ENCODE data around the gene LRFN2.

DNA sequence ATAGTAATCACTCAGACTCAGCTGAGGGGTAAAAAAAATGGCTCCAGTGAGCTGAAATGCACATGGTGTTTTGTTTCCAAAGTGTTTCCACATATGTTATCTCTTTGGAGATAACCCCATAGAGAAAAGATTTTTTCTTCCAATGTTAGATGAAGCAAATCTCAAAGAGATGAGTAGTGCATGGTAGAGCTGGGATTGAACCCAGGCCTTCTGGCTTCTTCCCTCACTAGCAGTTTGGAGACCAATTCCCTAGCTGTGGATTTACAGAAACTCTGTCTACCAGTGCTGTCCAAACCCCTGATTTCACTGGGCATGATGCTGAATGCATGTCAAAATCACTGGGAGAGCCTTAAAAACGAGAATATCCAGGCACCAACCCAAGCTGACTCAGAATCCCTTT, 165.1 kb downstream of the LRFN2 start:
- TF ChIP-seq CTCF (IDR thresholded peaks at IDR 0.05), result no peak
- TF ChIP-seq ZFX (IDR thresholded peaks at IDR 0.05; ENCODE audit: borderline replicate concordance), result no peak

Measured in 22Rv1 (cell line).